NB4 (cell line): ENCODE measurements around the gene ZNF71.

ENCODE experiments used
- POLR2A ChIP-seq: IDR thresholded peaks from 2 replicates; pipeline ENCODE4 v1.6.1; 2011; ENCODE audit warnings: mild to moderate bottlenecking; ENCODE audit not compliant: insufficient read length; ENCODE audit errors: extremely low read depth
- TF ChIP-seq, protein P1 (sequence below): IDR thresholded peaks from one replicate; pipeline ENCODE4 v1.5.1; 2012; ENCODE audit warnings: low read depth, low read length

DNA sequence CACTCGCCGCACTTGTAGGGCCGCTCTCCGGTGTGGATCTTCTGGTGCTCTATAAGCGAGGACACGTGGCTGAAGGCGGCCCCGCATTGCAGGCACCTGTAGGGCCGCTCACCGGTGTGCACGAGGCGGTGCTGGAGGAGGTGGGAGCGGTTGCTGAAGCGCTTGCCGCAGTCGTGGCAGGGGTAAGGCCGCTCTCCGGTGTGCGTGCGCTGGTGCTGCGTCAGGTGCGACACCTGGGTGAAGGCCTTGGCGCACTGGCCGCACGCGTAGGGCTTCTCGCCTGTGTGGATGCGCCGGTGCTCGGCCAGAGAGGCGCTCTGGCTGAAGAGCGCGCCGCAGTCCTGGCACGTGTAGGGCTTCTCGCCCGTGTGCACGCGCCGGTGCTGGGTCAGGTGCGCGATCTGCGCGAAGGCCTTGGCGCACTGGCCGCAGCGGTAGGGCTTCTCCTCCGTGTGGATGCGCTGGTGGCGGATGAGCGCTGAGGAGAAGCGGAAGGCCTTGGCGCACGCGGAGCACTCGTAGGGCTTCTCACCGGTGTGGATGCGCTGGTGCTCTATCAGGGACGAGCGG, 68.9 kb downstream of the ZNF71 start:
- TF ChIP-seq, protein P1, sequence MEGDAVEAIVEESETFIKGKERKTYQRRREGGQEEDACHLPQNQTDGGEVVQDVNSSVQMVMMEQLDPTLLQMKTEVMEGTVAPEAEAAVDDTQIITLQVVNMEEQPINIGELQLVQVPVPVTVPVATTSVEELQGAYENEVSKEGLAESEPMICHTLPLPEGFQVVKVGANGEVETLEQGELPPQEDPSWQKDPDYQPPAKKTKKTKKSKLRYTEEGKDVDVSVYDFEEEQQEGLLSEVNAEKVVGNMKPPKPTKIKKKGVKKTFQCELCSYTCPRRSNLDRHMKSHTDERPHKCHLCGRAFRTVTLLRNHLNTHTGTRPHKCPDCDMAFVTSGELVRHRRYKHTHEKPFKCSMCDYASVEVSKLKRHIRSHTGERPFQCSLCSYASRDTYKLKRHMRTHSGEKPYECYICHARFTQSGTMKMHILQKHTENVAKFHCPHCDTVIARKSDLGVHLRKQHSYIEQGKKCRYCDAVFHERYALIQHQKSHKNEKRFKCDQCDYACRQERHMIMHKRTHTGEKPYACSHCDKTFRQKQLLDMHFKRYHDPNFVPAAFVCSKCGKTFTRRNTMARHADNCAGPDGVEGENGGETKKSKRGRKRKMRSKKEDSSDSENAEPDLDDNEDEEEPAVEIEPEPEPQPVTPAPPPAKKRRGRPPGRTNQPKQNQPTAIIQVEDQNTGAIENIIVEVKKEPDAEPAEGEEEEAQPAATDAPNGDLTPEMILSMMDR = no peak
- no peak for TF ChIP-seq POLR2A
